Activated T-cell treated with anti-CD3 and anti-CD28 coated beads, Interleukin-2, amount 50 U/mL, for 4 hours (primary cell): ENCODE results near the gene CHRM2. TPM values are rescaled to one million over a fixed set of nuclear protein-coding genes. Genes with fewer than 3 reads are reported as not detected.
"Not testable (repeated sequence)": the region's sequence is repeated elsewhere in the genome, so short reads cannot be mapped to it uniquely, and the experiment has no call there.

Experiments
- ATAC-seq, 2 donors: fragments of 200-7000 bp; cut with Tn5 transposase; one replicate each; pipeline ENCODE4 v1.10.0; 2021
- DNase-seq: peaks from one replicate; pipeline ENCODE4 v3.0.0-alpha.2; 2020
- H3K27me3 Mint-ChIP-seq: one replicate; pipeline ENCODE4 v1.8.0; 2021; ENCODE audit warnings: low read depth, mixed read lengths
- H3K36me3 Mint-ChIP-seq: one replicate; pipeline ENCODE4 v1.8.0; 2022; ENCODE audit warnings: mixed read lengths; ENCODE audit not compliant: insufficient read depth
- H3K4me1 Mint-ChIP-seq: one replicate; pipeline ENCODE4 v1.8.0; 2021; ENCODE audit warnings: low read depth, mixed read lengths
- H3K4me3 Mint-ChIP-seq: one replicate; pipeline ENCODE4 v1.8.0; 2021; ENCODE audit warnings: mild to moderate bottlenecking, moderate library complexity, mixed read lengths
- H3K9me3 Mint-ChIP-seq: one replicate; pipeline ENCODE4 v1.8.0; 2021; ENCODE audit warnings: mixed read lengths
- total RNA-seq, 3 donors: library from RNA; stranded (reverse); gene quantifications; one replicate each; pipeline ENCODE4 v1.2.1, GENCODE V29; 2021

The CHRM2 gene
- under 1 TPM in 1 of 3 donors, not detected in 2; 0.22 TPM for total RNA-seq

DNA sequence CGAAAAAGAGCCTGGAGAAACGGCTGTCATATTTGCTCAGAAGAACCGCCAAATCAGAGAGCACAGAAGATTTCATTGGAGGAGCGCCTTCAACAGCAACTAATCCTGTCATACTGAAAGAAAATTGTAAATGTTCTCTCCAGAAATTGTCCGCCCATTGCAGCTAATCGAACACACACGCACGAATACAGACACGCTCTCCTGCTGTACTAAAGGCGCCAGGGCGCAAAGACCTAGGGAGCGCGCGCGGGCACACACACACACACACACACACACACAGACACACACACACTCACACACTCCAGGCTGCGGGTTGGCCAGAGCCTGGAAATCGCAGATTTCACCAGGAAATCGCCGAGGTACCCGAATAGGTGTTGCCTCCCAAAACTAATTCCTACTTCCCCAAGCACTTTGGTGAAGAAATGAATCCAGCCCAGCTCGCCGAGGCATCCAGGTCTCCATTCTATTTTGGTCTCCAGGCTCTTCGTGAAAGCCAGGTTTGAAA lies at the start of gene CHRM2:
Gene CHRM2 (plus strand): TSS at position 157 of the 505 bp plus-strand sequence. CDS start 146,214 bp downstream, outside the sequence.
- ATAC-seq (no peak), DNase-seq (no peak)
- Mint-ChIP-seq H3K4me1 (no peaks in the 10 kb centered on the region), H3K27me3 (peaks cover 28% of the 10 kb centered on the region), H3K4me3 (no peak within 1 kb of the TSS), H3K36me3 (no peaks in the 10 kb centered on the region), H3K9me3 (peaks cover 3% of the 10 kb centered on the region)

DNA sequence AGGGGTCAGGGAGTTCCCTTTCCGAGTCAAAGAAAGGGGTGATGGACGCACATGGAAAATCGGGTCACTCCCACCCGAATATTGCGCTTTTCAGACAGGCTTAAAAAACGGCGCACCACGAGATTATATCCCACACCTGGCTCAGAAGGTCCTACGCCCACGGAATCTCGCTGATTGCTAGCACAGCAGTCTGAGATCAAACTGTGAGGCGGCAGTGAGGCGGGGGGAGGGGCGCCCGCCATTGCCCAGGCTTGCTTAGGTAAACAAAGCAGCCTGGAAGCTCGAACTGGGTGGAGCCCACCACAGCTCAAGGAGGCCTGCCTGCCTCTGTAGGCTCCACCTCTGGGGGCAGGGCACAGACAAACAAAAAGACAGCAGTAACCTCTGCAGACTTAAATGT lies 37.1 kb upstream of the CHRM2 start:
- not testable (repeated sequence) for H3K36me3 Mint-ChIP-seq, H3K9me3 Mint-ChIP-seq, H3K4me1 Mint-ChIP-seq, DNase-seq, ATAC-seq, H3K4me3 Mint-ChIP-seq, H3K27me3 Mint-ChIP-seq

DNA sequence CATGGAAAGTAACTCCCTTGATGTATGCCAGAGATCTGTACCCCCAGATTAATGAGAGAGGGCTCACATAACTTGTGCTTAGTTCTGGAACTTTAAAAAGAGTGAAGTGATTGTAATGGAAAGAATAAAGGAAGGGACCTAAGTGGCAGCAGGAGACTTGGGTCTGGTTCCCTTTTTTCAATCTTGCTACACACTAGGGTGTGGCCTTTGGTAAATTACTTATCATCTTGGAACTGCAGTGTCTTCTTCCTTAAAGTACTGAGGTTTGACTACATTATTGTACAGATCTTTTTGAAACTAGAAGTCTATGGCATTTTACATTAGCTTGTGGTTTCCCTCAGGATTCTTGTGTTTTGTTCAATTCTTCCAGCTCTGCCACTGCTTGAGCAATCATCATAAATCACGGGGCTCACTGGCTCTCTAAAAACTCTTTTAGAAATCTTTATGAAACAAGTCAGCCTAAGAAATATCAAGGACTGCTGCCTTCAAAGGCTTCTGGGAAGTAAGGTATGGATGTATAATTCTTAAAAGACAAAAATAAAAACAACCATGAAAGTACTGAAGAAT lies 22.5 kb upstream of the CHRM2 start:
- ATAC-seq (no peak), DNase-seq (no peak)
- Mint-ChIP-seq H3K27me3 (no peaks in the 10 kb centered on the region), H3K4me1 (no peaks in the 10 kb centered on the region), H3K9me3 (peaks cover 12% of the 10 kb centered on the region), H3K36me3 (no peaks in the 10 kb centered on the region), H3K4me3 (no peak overlapping the region)

DNA sequence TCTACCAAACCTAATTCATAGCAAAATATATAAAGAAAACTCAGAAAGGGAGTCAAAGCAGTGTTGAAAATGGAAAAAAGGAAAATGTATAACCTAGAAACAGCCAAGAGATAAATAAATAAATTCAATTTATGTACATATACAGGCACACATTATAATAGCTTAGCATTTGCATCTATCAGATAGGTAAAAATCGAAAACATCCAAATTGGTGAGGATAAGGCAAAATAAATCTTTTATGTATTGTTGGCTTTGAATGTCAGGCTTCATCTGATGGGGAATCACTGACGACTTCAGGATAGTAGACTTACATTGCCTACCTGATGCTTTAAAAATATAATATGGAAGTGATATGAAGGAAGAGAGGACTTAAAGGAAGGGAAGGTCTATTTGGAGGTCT lies 20.6 kb upstream of the CHRM2 start:
- ATAC-seq (no peak), DNase-seq (no peak)
- Mint-ChIP-seq H3K27me3 (no peaks in the 10 kb centered on the region), H3K9me3 (peaks cover 11% of the 10 kb centered on the region), H3K36me3 (no peaks in the 10 kb centered on the region), H3K4me1 (no peaks in the 10 kb centered on the region), H3K4me3 (no peak overlapping the region)

DNA sequence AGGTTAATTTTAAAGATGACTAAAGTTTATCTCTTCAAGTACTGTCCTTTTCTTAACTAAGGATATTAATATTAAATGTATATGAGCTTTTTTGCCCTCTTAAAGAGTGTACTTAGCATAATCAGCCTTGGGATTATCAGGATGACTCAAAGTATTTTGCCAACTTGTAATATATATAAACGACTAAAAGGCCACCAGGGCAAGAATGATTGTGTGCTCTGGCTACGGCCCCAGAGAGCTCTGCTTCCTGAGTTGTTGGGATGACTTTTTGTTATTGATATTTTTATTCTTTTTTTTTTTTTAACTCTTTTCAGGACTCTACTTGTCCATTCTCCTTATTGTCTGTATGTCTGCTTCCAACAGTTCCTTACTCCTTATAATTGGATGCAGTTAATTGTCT lies 14.8 kb upstream of the CHRM2 start:
- DNase-seq (no peak), ATAC-seq (no peak)
- Mint-ChIP-seq H3K27me3 (no peaks in the 10 kb centered on the region), H3K4me3 (no peak overlapping the region), H3K9me3 (peaks cover 19% of the 10 kb centered on the region), H3K36me3 (no peaks in the 10 kb centered on the region), H3K4me1 (no peaks in the 10 kb centered on the region)

DNA sequence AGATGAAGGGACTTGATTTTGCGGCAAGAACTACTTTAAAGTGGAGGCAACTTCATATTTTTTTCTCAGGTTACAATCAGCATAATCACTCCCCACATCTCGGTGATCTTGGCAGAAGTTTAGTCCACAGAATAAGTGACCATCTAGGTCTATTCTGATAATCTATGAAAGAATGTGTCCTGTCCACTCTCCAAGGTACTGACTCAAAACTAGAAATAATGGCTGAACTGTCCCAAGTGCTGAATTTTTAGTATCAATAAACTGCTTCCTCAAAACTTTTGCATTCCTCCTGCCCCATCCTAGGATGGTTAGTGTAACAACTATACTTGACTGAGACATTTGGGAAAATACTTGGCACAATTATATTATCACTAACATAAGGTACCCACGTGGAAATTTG lies 10.9 kb upstream of the CHRM2 start:
- no peak for DNase-seq
- H3K4me1 Mint-ChIP-seq = no peaks in the 10 kb centered on the region
- no peaks in the 10 kb centered on the region for H3K36me3 Mint-ChIP-seq
- no peaks in the 10 kb centered on the region for H3K27me3 Mint-ChIP-seq
- no peak for ATAC-seq
- no peak overlapping the region for H3K4me3 Mint-ChIP-seq
- peaks cover 16% of the 10 kb centered on the region for H3K9me3 Mint-ChIP-seq

DNA sequence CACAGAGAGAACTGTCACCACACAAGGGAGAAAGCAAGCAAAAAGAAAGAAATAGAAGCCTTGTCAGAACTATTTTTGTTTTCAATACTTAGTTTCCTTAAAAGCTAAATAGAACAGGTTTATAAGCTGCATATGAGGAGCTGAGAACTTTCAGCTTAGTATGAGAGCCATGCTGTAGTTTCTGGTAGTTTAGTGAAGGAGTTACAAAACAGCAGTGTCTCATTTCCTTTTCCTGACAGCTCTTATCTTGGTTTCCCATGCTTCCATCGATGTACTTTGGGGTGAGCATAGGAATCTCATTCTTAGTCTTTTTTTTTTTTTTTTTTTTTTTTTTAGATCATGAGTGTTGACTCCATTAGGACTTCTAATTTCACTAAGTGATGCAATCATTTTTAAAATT lies 8.6 kb upstream of the CHRM2 start:
- H3K4me3 Mint-ChIP-seq = no peak overlapping the region
- no peaks in the 10 kb centered on the region for H3K36me3 Mint-ChIP-seq
- ATAC-seq = no peak
- no peak for DNase-seq
- H3K4me1 Mint-ChIP-seq = no peaks in the 10 kb centered on the region
- no peaks in the 10 kb centered on the region for H3K27me3 Mint-ChIP-seq
- H3K9me3 Mint-ChIP-seq = peaks cover 12% of the 10 kb centered on the region

DNA sequence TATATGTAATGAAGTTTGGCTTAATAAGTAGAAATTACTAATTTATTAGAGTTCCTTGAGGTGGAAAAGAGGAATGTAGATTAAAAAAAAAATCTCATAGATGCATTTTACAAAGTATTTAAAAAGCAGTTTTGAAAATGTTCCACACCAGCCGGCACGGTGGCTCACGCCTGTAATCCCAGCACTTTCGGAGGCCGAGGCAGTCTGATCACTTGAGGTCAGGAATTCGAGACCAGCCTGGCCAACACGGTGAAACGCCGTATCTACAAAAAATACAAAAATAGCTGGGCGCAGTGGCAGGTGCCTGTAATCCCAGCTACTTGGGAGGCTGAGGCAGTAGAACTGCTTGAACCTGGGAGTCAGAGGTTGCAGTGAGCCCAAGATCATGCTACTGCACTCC lies 3.2 kb upstream of the CHRM2 start:
- no peaks in the 10 kb centered on the region for H3K36me3 Mint-ChIP-seq
- no peaks in the 10 kb centered on the region for H3K4me1 Mint-ChIP-seq
- H3K9me3 Mint-ChIP-seq = peaks cover 3% of the 10 kb centered on the region
- H3K4me3 Mint-ChIP-seq = no peak overlapping the region
- peaks cover 12% of the 10 kb centered on the region for H3K27me3 Mint-ChIP-seq
- ATAC-seq (no peak), DNase-seq (no peak)

DNA sequence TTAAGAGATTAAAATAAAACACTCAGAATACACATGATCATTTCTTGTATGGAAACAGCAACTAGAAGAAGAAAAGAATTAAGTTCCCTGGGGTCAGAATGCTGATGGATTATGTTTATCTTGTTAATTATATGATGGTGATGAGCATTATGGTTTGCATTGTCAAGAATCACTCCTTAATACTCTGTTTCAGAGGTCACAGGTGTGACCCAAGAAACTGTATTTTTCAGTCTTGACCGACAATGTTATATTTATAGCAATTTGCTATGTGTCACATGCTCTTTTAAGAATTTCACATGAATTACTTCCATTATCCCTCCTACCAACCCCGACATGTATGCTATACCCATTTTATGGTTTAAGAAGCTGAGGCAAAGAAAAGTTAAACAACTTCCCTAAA lies 2.7 kb upstream of the CHRM2 start:
- DNase-seq = no peak
- no peak for ATAC-seq
- Mint-ChIP-seq H3K4me3 (no peak overlapping the region), H3K36me3 (no peaks in the 10 kb centered on the region), H3K4me1 (no peaks in the 10 kb centered on the region), H3K27me3 (peaks cover 18% of the 10 kb centered on the region), H3K9me3 (peaks cover 3% of the 10 kb centered on the region)

DNA sequence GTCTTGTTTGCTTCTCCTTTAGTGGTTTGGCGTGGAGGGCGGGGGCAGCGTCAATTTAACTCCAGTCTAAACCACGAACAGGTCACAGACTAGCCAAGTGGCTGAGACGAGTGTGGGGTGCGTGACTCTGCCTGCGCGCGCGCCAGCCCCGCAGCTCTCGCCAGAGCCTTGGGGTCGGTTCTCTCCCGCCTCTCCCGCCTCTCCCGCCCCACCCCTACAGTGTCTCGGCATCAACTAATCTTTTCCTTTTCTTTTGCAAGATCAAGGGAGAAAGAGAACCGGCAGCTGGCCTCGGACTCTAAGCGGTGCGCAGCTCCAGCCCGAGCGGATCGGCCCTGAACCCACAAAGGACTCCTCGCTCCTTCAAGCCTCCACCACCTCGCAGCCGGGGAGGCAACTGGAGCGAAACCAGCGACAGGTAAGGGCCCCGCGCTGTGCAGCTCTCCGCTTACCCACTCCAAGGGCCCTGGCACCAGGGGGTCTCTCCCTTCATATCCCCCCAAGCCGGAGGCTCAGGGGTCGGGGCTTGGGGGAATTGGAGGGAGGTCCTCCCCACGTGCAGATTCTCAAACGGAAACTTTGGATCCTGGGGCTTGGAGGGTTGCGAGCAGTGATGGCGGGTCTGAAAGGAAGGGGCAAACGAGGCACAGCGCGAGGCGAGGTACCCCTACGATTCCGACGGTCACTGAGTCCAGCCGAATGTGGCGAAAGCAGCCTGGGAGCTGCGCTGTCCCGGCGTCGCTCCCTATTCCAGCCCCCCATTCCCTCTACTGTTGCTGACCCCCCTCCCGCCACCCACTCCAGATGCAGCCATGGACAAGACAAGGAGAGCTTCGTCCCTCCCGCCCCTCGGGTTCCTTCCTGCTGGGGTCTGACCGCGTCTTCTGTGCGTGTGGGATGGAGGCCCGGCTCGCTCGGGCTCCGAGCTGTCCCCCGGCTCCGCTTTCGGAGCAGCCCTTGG lies 829 bp downstream of the CHRM2 start:
- no peaks in the 10 kb centered on the region for H3K36me3 Mint-ChIP-seq
- H3K9me3 Mint-ChIP-seq = peaks cover 3% of the 10 kb centered on the region
- peaks cover 28% of the 10 kb centered on the region for H3K27me3 Mint-ChIP-seq
- ATAC-seq (no peak), DNase-seq (no peak)
- no peaks in the 10 kb centered on the region for H3K4me1 Mint-ChIP-seq
- H3K4me3 Mint-ChIP-seq = no peak overlapping the region

DNA sequence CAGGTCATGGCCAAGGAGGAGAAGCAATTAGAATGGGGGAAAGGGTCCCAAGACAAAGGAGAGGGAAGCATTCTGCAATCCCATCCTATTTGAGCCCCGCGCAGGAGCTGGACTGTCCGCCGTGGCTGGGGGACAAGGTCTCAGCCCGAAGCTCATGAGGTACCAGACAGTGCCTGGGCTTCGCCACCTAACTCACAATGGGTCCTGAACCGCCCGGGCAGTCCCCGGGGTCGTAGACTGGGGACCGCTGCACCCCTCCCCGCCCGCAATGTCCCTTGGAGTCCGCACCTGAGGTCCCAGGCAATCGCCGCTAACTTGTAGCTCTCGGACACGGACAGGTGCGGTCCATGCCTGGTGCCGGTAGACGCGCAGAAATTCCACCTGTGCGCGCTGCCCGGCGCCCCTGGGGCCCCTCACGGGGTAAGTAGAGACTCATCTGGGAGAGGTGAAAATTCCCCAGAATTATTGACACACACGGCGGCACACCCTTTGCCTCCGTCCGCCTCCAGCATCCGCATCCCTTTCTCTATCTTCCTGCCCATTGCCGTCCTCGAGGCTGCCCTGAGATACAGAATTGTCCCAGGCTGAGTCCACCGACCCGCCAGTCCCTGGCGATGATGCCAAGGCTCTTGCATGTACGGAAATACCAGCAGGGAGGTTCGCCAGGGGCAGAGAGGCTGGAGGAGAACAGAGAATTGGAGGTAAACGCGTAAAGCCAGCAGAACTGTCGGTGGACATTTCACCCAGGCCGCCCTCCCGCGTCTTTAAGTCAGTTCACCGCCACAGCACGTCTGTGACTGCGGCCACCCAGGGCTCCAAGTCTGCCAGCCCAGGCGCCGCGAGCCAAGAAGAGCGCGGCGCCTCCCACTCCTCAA lies 1.8 kb downstream of the CHRM2 start:
- H3K9me3 Mint-ChIP-seq = peaks cover 4% of the 10 kb centered on the region
- H3K4me3 Mint-ChIP-seq = no peak overlapping the region
- no peaks in the 10 kb centered on the region for H3K4me1 Mint-ChIP-seq
- DNase-seq (no peak), ATAC-seq (no peak)
- peaks cover 28% of the 10 kb centered on the region for H3K27me3 Mint-ChIP-seq
- no peaks in the 10 kb centered on the region for H3K36me3 Mint-ChIP-seq

DNA sequence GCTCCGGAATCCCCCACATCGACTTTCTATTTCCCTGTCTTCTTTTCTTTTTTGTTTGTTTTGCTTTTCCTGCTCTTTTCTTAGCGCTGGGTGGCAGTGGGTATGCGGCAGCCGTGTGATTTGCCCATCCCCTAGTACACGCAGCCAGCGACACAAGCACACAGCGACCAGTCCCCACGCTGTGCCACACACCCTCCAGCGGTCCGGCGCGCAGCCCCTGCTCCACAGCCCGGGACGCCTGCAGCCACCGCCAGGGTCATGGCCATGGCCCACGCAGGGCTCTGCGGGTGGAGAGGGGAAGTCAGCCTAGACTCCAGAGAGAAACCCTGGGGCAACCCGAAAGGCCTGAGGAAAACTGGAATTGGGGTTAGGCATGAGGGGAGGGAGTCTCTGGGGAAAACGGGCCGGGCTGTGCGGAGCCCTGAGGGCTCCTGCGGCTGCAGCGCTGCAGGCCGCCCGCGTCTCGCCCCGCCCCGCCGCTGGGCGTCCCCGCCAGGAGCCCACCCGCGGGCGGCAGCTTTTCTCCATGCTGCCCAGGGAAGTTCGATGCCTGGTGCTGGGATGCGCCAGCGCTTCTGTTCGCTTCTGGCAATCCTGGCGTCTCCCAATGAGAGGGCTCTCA lies 2.5 kb downstream of the CHRM2 start:
- no peaks in the 10 kb centered on the region for H3K36me3 Mint-ChIP-seq
- H3K9me3 Mint-ChIP-seq = peaks cover 4% of the 10 kb centered on the region
- H3K4me1 Mint-ChIP-seq = no peaks in the 10 kb centered on the region
- H3K27me3 Mint-ChIP-seq = peaks cover 28% of the 10 kb centered on the region
- DNase-seq = no peak
- no peak overlapping the region for H3K4me3 Mint-ChIP-seq
- no peak for ATAC-seq

DNA sequence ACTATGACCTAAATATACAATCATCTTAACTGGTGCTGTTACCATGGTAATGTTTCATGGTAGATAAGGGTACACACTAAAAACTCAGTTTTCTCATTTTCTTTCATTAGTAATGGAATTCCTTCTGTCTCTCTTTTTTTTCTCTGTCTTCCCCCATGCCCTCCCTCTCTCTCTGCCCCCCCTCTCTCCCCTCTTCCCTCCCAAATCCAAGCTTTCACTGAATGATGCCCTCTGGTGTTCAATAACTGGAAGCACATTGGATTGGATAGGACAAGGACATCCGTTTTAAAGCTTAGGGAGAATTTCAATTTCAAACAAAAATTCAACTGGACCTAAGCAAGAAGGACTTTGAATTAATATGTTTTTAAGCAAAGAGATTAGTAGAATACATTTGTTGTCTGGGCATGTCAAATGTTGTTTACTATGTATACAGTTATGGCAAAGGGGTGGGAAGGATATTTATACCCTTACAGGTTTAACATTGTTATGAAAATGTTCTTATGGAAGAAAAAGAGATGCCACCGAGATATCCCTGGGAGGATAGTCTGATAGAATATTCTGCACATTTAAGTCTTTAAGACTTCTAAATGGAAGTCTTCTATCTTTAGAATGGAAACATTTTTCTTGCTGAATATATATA lies 6.1 kb downstream of the CHRM2 start:
- Mint-ChIP-seq H3K9me3 (peaks cover 4% of the 10 kb centered on the region), H3K27me3 (peaks cover 16% of the 10 kb centered on the region), H3K4me1 (no peaks in the 10 kb centered on the region), H3K4me3 (no peak overlapping the region), H3K36me3 (no peaks in the 10 kb centered on the region)
- ATAC-seq (no peak), DNase-seq (no peak)
